ENCODE data around the gene FAM83B.

DNA sequence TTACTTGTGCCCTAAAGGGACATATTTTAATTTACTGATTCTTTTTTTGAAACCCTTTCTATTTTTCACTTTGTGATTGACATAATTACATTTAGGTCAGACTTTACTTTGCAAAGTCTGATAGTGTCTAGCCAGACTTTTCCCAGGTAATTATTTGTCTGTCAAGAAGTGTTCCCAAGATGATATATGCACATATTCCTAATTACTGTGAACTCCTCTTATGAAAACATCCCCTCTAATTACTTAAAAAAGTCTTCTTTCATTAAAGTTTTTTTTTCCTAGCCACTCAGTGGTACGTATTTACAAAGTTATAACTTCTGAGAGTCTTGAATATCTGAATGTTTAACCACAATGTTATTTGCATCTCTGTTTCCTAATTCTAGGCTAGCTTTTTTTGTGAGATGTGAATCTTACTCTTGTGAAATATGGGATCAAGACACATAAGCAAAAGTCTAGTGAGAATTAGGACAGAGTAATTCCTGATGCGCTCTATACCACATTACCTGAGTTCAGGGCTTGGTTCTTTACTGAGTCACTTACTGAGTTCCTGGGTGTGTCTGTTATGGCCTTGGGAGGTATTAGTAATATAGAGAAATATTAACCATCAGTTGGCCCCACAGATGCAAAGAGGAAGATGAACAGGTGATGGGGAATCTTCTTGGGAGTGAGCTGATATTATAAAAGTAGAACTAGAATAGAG lies 27.9 kb downstream of the FAM83B start:
- TF ChIP-seq, protein P1, sequence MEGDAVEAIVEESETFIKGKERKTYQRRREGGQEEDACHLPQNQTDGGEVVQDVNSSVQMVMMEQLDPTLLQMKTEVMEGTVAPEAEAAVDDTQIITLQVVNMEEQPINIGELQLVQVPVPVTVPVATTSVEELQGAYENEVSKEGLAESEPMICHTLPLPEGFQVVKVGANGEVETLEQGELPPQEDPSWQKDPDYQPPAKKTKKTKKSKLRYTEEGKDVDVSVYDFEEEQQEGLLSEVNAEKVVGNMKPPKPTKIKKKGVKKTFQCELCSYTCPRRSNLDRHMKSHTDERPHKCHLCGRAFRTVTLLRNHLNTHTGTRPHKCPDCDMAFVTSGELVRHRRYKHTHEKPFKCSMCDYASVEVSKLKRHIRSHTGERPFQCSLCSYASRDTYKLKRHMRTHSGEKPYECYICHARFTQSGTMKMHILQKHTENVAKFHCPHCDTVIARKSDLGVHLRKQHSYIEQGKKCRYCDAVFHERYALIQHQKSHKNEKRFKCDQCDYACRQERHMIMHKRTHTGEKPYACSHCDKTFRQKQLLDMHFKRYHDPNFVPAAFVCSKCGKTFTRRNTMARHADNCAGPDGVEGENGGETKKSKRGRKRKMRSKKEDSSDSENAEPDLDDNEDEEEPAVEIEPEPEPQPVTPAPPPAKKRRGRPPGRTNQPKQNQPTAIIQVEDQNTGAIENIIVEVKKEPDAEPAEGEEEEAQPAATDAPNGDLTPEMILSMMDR (IDR thresholded peaks at IDR 0.05; ENCODE audit: low read depth, low read length, poor library complexity, severe bottlenecking), result no peak
- TF ChIP-seq EZH2phosphoT487 (IDR thresholded peaks at IDR 0.05; ENCODE audit: borderline replicate concordance, low read length), result no peak

All from DOHH2 (cell line).